H1 (cell line): ENCODE data around the gene FLNA. TPM values are rescaled to one million over a fixed set of nuclear protein-coding genes. Genes with fewer than 3 reads are reported as not detected.

ENCODE experiments used
- CTCF ChIA-PET: fragments of 300-600 bp; sonication (Branson Sonifier 250); formaldehyde crosslinking; loops from one replicate; lab custom pipeline; 2021; ENCODE audit not compliant: partially characterized antibody; lab: Charles Lee
- POLR2A ChIA-PET: fragments of 300-600 bp; sonication (Branson Sonifier 250); formaldehyde crosslinking; loops from one replicate; lab custom pipeline; 2021; ENCODE audit warnings: inconsistent platforms; ENCODE audit not compliant: partially characterized antibody; lab: Charles Lee
- DNase-seq, 2 experiments: peaks; one replicate each; pipeline versions ENCODE4 v3.0.0 to v3.0.0-alpha.2; 2010 to 2022; ENCODE audit warnings: low spot score in 2 of 2, low read depth in 1 of 2, mixed read lengths in 1 of 2
- FAIRE-seq: peaks from 2 replicates; lab custom pipeline; 2011; peaks lifted over from hg19 to GRCh38; lab: Jason Lieb, UNC
- H2AFZ ChIP-seq: 2 replicates; pipeline ENCODE4 v1.8.1; 2012; ENCODE audit warnings: low read length, inconsistent platforms
- H2AK5ac ChIP-seq: 2 replicates; pipeline ENCODE4 v1.6.1; 2013; ENCODE audit warnings: low read depth, low read length
- H2BK120ac ChIP-seq: replicated peaks from 2 replicates; pipeline ENCODE3; 2013; ENCODE audit warnings: low read depth, low read length, inconsistent platforms
- H2BK12ac ChIP-seq: 2 replicates; pipeline ENCODE4 v1.6.1; 2013; ENCODE audit warnings: low read depth, low read length
- H2BK15ac ChIP-seq: 2 replicates; pipeline ENCODE4 v1.6.1; 2013; ENCODE audit warnings: low read length
- H2BK20ac ChIP-seq: 2 replicates; pipeline ENCODE4 v1.6.1; 2013; ENCODE audit warnings: low read length
- H2BK5ac ChIP-seq: 2 replicates; pipeline ENCODE4 v1.6.1; 2013; ENCODE audit warnings: low read depth, low read length
- H3K14ac ChIP-seq: 2 replicates; pipeline ENCODE4 v1.6.1; 2013; ENCODE audit warnings: inconsistent platforms; ENCODE audit not compliant: insufficient read length
- H3K18ac ChIP-seq: 2 replicates; pipeline ENCODE4 v1.6.1; 2013; ENCODE audit warnings: low read length; ENCODE audit errors: extremely low read depth
- H3K23ac ChIP-seq: 2 replicates; pipeline ENCODE4 v1.6.1; 2013; ENCODE audit warnings: inconsistent platforms; ENCODE audit not compliant: insufficient read length
- H3K23me2 ChIP-seq: 2 replicates; pipeline ENCODE4 v1.6.1; 2013; ENCODE audit warnings: low read depth, low read length
- H3K27ac ChIP-seq: 2 replicates; pipeline ENCODE4 v1.6.1; 2011; ENCODE audit warnings: low read depth, low read length, inconsistent platforms
- H3K27me3 ChIP-seq, 4 experiments: replicated peaks in 1 of 4; 1 replicate in 1 of 4; 2 replicates in 3 of 4; pipeline versions ENCODE4 v1.6.1 to v1.8.1; 2011 to 2013; ENCODE audit warnings: low read length in 3 of 4, mild to moderate bottlenecking in 3 of 4, inconsistent platforms in 2 of 4, mixed read lengths in 2 of 4, moderate library complexity in 1 of 4; ENCODE audit not compliant: control insufficient read depth in 3 of 4, insufficient read depth in 3 of 4; ENCODE audit errors: extremely low read depth in 1 of 4
- H3K36me3 ChIP-seq, 4 experiments: 2 replicates each; pipeline versions ENCODE4 v1.6.1 to v1.8.1; 2011 to 2013; ENCODE audit warnings: mild to moderate bottlenecking in 4 of 4, low read length in 3 of 4, moderate library complexity in 2 of 4, control low read depth in 1 of 4, inconsistent platforms in 1 of 4; ENCODE audit not compliant: insufficient read depth in 4 of 4, control insufficient read depth in 2 of 4
- H3K4ac ChIP-seq: replicated peaks from 2 replicates; pipeline ENCODE3; 2013; ENCODE audit warnings: low read length, low read depth, mixed read lengths, inconsistent platforms; ENCODE audit not compliant: insufficient read length
- H3K4me1 ChIP-seq, 4 experiments: replicated peaks in 1 of 4; 1 replicate in 1 of 4; 2 replicates in 3 of 4; pipeline versions ENCODE4 v1.6.1 to v1.8.1; 2011 to 2013; ENCODE audit warnings: low read length in 3 of 4, inconsistent platforms in 2 of 4, mixed read lengths in 1 of 4; ENCODE audit not compliant: insufficient read depth in 4 of 4, control insufficient read depth in 3 of 4
- H3K4me2 ChIP-seq, 2 experiments: 2 replicates each; pipeline versions ENCODE4 v1.6.1 to v1.8.1; 2011 to 2013; ENCODE audit warnings: low read depth in 2 of 2, low read length in 2 of 2, control low read depth in 1 of 2, inconsistent platforms in 1 of 2, mild to moderate bottlenecking in 1 of 2; ENCODE audit not compliant: insufficient read depth in 1 of 2
- H3K4me3 ChIP-seq, 4 experiments: fragments of 200-600, 300-600 bp in 1 of 4; sonication (generic), shearing (Covaris generic), sonication (Bioruptor Twin) in 1 of 4; 2 replicates each; pipeline versions ENCODE4 v1.5.1 to v1.8.1; 2011 to 2016; ENCODE audit warnings: low read length in 4 of 4, low read depth in 3 of 4, control low read depth in 2 of 4, inconsistent platforms in 2 of 4, mild to moderate bottlenecking in 2 of 4, mixed read lengths in 1 of 4, moderate library complexity in 1 of 4; ENCODE audit not compliant: insufficient read depth in 2 of 4; ENCODE audit errors: extremely low read depth in 1 of 4
- H3K56ac ChIP-seq: replicated peaks from 2 replicates; pipeline ENCODE3; 2013; ENCODE audit warnings: low read depth, mild to moderate bottlenecking, mixed read lengths, low read length, inconsistent platforms; ENCODE audit not compliant: insufficient read length
- H3K79me1 ChIP-seq: 2 replicates; pipeline ENCODE4 v1.6.1; 2013; ENCODE audit warnings: low read depth, low read length, control low read depth
- H3K79me2 ChIP-seq, 2 experiments: 2 replicates each; pipeline versions ENCODE4 v1.6.1 to v1.8.1; 2012 to 2013; ENCODE audit warnings: low read length in 2 of 2, mild to moderate bottlenecking in 2 of 2, inconsistent platforms in 1 of 2; ENCODE audit not compliant: insufficient read depth in 2 of 2, control insufficient read depth in 1 of 2
- H3K9ac ChIP-seq, 4 experiments: replicated peaks in 1 of 4; 1 replicate in 1 of 4; 2 replicates in 3 of 4; pipeline versions ENCODE4 v1.6.1 to v1.8.1; 2011 to 2013; ENCODE audit warnings: low read depth in 3 of 4, low read length in 3 of 4, control low read depth in 2 of 4, mild to moderate bottlenecking in 2 of 4, moderate library complexity in 2 of 4, inconsistent platforms in 1 of 4; ENCODE audit errors: extremely low read depth in 1 of 4
- H3K9me3 ChIP-seq, 2 experiments: 2 replicates each; pipeline versions ENCODE4 v1.6.1 to v1.8.1; 2012 to 2013; ENCODE audit warnings: mild to moderate bottlenecking in 2 of 2, moderate library complexity in 2 of 2, control low read depth in 1 of 2, inconsistent platforms in 1 of 2, low read depth in 1 of 2, low read length in 1 of 2, mixed read lengths in 1 of 2; ENCODE audit not compliant: insufficient read depth in 2 of 2
- H4K20me1 ChIP-seq, 2 experiments: replicated peaks in 1 of 2; 2 replicates each; pipeline versions ENCODE3 to v1.8.1; 2011 to 2013; ENCODE audit warnings: inconsistent platforms in 2 of 2, low read length in 2 of 2, mild to moderate bottlenecking in 1 of 2; ENCODE audit not compliant: insufficient read depth in 2 of 2, control insufficient read depth in 1 of 2
- H4K5ac ChIP-seq: 2 replicates; pipeline ENCODE4 v1.6.1; 2013; ENCODE audit warnings: low read length, low read depth, mixed read lengths, inconsistent platforms; ENCODE audit not compliant: insufficient read length
- H4K8ac ChIP-seq: 2 replicates; pipeline ENCODE4 v1.8.0; 2013; ENCODE audit warnings: mild to moderate bottlenecking, moderate library complexity, low read length, inconsistent platforms; ENCODE audit not compliant: insufficient read depth; ENCODE audit errors: extremely low read depth
- H4K91ac ChIP-seq: replicated peaks from 2 replicates; pipeline ENCODE3; 2013; ENCODE audit warnings: low read length, mixed read lengths, inconsistent platforms; ENCODE audit not compliant: insufficient read length
- CTBP2 ChIP-seq: IDR thresholded peaks from 2 replicates; pipeline ENCODE4 v1.7.0; 2011; ENCODE audit warnings: borderline replicate concordance, mild to moderate bottlenecking, moderate library complexity, mixed read lengths, low read length; ENCODE audit not compliant: insufficient read depth, insufficient read length
- CTCF ChIP-seq, 3 experiments: IDR thresholded peaks; 1 replicate in 2 of 3; 2 replicates in 1 of 3; pipeline versions ENCODE4 v1.5.1 to v1.6.1; 2011; ENCODE audit warnings: low read length in 3 of 3, mild to moderate bottlenecking in 3 of 3, inconsistent platforms in 2 of 3, low read depth in 1 of 3, moderate library complexity in 1 of 3; ENCODE audit not compliant: insufficient read depth in 1 of 3; ENCODE audit errors: control extremely low read depth in 1 of 3
- RAD21 ChIP-seq, 2 experiments: IDR thresholded peaks in 1 of 2; conservative IDR thresholded peaks in 1 of 2; 2 replicates each; pipeline ENCODE4 v1.6.1; 2011; ENCODE audit warnings: low read depth in 2 of 2, low read length in 2 of 2, improper control_type of control experiment in 1 of 2, inconsistent platforms in 1 of 2, mild to moderate bottlenecking in 1 of 2, moderate library complexity in 1 of 2
- WGBS, 2 experiments: shearing (Covaris generic) in 1 of 2; methylation state at CpG; one replicate each; pipeline versions ENCODE4 v1.1.6 to v1.1.7; 2013 to 2015; ENCODE audit warnings: low lambda C conversion rate in 2 of 2, mixed read lengths in 2 of 2, inconsistent platforms in 1 of 2, low coverage in 1 of 2, missing lambda C conversion rate in 1 of 2; ENCODE audit not compliant: insufficient replicate concordance in 2 of 2, insufficient coverage in 1 of 2, insufficient read length in 1 of 2; ENCODE audit errors: extremely low coverage in 1 of 2, missing lambda C conversion rate in 1 of 2; 5-methylcytosine and 5-hydroxymethylcytosine counted together
- polyA plus RNA-seq, 7 experiments: library from polyadenylated mRNA; depleted of rRNA in 3 of 7; stranded (reverse) in 5 of 7; unstranded in 2 of 7; fragments of >200 nt in 5 of 7; fragments of 200-250 nt in 2 of 7; gene quantifications; 1 replicate in 5 of 7; 2 replicates in 1 of 7; 4 replicates in 1 of 7; pipeline versions ENCODE4 v1.2.1 to v1.2.3, GENCODE V29; 2011 to 2013; ENCODE audit warnings: missing spikeins in 2 of 7, mixed read lengths in 2 of 7
- total RNA-seq: library from RNA; stranded (reverse); fragmentation: NEBNext Ultra II Directional; extraction: Animal tissue kit (Norgen Biotek cat#: 25700); gene quantifications from 2 replicates; pipeline ENCODE4 v1.2.1, GENCODE V29; 2021

Gene FLNA
- total and polyA plus RNA-seq, 2 of the 8 experiments (the other 6 are each of a cell fraction or from before 2014, with no cell fraction given) = 315 to 925 TPM

DNA sequence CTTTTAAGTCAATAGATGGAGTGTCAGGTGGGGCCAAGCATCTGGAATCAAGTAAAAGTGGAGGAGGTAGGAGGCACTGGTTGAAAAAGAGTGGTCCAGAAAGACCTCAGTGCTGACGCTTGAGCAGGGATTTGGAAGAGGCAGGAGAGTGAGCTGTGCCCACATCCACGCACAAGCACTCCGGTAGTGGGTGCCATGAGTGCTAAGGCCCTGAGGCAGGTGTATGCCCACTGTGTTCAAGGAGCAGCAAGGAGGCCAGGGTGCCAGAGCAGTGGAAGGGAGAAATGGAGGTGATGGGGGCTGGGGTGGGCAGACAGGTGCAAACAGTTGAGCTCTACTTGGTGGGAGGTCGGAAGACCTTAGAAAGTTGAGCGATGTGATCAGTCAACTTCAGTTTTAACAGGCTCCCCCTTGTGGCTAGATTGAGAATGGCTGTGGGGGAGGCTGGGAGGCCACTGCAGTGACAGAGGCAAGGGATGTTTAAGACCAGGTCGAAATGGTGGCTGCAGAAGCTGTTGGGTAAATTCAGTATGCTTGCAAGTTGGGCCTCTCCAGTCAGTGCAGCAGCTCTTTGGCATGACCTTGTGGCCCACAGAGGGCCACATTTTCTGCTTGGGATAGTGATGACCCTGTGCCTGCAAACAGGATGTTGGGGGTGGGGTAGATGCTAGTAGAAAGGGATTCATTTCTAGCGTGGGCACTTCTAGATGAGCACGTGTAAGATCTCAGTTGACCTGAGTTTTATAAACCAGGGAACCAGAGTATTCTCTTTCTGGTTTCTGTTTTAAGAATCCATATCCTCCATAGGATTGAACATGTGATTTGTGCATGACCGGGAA lies 66.1 kb downstream of the FLNA start:
- no peak overlapping the region for H3K23ac ChIP-seq
- H3K9me3 ChIP-seq = no peaks in the 10 kb centered on the region
- no peaks in the 10 kb centered on the region for H3K79me1 ChIP-seq
- no peaks in the 10 kb centered on the region for H3K79me2 ChIP-seq
- H4K20me1 ChIP-seq = no peaks in the 10 kb centered on the region
- H3K4me1 ChIP-seq = peaks cover 0 to 3% (median 0%) of the 10 kb centered on the region in 4 experiments; a peak in 1 of 7 replicates
- peak overlapping the region; percentile 46; the same call in 1 of the 2 replicates for H4K8ac ChIP-seq
- DNase-seq = peak; percentile 39 to 84
- H3K4me3 ChIP-seq = no peak overlapping the region
- no peak overlapping the region for H2AK5ac ChIP-seq
- H3K18ac ChIP-seq = no peak overlapping the region
- no peaks in the 10 kb centered on the region for H3K23me2 ChIP-seq
- no peaks in the 10 kb centered on the region for H3K27me3 ChIP-seq
- no peak overlapping the region for H2BK20ac ChIP-seq
- H3K9ac ChIP-seq = no peak overlapping the region
- H3K36me3 ChIP-seq = no peaks in the 10 kb centered on the region
- H2BK15ac ChIP-seq = no peak overlapping the region
- POLR2A ChIA-PET = no interaction called here
- TF ChIP-seq CTBP2 (no peak), RAD21 (IDR thresholded peaks at IDR 0.05 in 1 of 2, conservative IDR thresholded peaks at IDR 0.05 in 1 of 2; ENCODE audit: low read depth in 2 of 2, low read length in 2 of 2) (peak; percentile 55 to 61), CTCF (IDR thresholded peaks at IDR 0.05; ENCODE audit: control extremely low read depth in 1 of 3, insufficient read depth in 1 of 3, low read depth in 1 of 3, low read length in 3 of 3) (peak; percentile 61 to 80 (median 64))
- H3K4me2 ChIP-seq = no peak overlapping the region
- H3K4ac ChIP-seq = no peak overlapping the region
- no peak overlapping the region for H4K91ac ChIP-seq
- no peak overlapping the region for H2BK12ac ChIP-seq
- WGBS, 2 experiments = 70% methylated on average over 6 of the region's 9 CpGs; no CpG with 5 or more reads in 1 of the 2 experiments
- no peak overlapping the region for H4K5ac ChIP-seq
- peak; percentile 92 for FAIRE-seq
- no peak overlapping the region for H2BK120ac ChIP-seq
- H3K14ac ChIP-seq = no peak overlapping the region
- no peak overlapping the region for H3K27ac ChIP-seq
- no peak overlapping the region for H2BK5ac ChIP-seq
- CTCF ChIA-PET = interaction anchor here (0.9 to 1.5 kb wide), 8 partner anchors 8 to 168 kb away, joined by 3 to 7 read pairs (median 5); no protein-coding TSS in a partner anchor
- no peak overlapping the region for H2AFZ ChIP-seq
- H3K56ac ChIP-seq = no peak overlapping the region
